Raji (cell line): ENCODE results near the gene CARS1.

Experiments used
- POLR2A ChIP-seq: IDR thresholded peaks from 2 replicates; pipeline ENCODE4 v1.6.1; 2011; ENCODE audit warnings: low read depth, low read length, control low read depth; ENCODE audit not compliant: insufficient read depth

Gene CARS1

DNA sequence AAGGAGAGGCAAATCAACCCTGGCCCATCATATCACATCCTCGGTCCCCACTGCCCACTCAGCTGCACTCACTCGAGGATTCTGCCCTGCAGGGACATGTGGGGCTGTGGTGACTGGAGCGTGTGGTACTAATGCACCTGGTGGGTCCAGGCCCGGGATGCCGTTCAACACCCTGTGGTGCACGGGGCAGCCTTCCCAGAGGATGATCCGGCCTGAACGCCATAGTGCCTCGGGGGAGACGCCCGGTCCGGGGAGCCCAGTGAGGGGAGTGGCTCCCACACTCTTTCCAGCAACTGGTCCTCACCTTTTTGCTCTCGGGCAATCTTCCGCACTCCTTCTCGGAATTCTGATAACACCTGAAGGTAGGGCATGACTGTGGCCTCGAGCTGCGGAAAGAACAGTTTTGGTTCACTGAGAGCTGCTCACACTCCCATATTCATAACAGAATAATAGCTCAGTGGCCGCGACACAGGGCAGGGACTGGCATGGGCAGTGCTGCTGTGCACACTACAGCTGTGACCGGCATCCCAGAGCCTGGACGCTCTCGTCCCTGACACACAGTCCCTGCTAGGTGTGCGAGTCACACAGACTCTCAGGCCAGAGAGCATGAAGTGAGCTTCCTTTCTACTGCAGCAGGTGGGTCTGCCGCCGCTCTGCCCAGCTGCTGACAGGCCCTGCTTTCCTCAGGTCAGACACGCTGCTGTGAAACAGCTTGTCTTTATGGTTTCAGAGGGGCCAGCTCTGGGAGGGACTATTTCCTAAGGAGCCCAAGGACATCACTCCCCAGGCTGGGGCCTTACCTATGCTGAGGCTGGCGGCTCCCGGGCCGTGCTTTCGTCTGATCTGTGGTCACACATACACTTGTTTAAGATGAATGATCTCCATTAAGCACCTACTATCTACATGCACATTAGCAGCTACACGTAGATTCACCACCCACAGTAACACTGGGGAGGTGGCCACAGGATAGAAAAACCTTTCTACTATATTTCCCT lies 45.0 kb downstream of the CARS1 start:
- TF ChIP-seq POLR2A = no peak

- no peak for TF ChIP-seq POLR2A
These were observed 46.5 kb downstream of the CARS1 start for GRCh38 chr11:3010521-3011275.

DNA sequence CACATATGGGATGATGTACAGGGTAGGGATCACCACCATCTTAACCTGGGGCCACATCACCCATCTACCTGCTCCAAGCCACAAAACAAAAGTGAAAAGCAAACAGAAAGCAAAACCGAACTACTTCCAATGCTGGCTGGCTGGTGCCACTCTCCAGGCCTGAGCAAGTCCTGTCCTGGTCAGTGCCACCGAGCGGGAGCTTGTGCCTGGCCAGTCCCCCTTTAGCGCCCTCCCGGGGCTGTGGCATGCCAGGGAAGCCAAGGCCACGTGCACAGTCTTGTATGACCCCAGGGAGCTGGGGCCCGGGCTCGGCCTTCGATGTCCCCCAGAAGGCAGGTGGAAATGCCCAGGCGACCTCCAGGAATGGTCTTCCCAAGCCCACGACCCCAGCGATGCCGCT lies 47.2 kb downstream of the CARS1 start:
- no peak for TF ChIP-seq POLR2A

- TF ChIP-seq POLR2A = no peak
These were observed 47.7 kb downstream of the CARS1 start for GRCh38 chr11:3009481-3009880.

- TF ChIP-seq POLR2A = no peak
These were observed 48.4 kb downstream of the CARS1 start for GRCh38 chr11:3008746-3009336.

GRCh38 chr11:3007404-3008010 lies 49.7 kb downstream of the CARS1 start:
- no peak for TF ChIP-seq POLR2A

DNA sequence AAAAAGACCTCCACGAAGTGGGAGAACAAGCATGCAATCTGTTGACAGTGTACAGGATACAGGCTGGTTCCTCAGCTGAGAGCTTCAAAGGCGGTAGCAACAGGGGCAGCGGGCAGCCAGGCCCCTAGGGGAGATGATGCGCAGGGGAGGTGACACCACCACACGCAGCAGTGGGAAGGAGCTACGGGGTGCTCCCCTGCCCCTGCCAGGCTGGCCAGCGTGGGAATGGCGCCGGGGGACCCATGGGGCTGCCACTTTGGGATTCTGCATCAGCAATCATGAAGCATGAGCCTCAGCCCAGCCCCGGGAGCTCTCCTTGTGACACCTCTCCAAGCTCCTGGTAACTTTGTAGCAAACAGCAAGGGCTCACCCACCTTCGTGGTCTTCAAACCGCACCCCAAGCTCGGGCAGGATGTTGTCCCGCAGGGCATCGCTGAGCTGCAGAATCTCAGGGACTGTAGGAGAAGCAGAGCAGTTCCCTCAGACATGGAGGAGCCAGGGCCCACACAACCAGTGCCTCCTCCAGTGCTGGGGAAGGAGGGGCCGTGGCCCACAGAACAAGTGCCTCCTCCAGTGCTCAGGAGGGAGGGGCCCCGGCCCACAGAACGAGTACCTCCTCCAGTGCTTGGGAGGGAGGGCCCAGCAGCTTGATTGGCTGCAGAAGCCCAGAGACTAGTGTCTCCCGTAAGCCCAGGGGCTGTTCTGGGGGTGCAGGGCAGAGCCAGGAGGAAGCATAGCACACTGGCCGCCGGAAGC lies 50.5 kb downstream of the CARS1 start:
- no peak for TF ChIP-seq POLR2A

DNA sequence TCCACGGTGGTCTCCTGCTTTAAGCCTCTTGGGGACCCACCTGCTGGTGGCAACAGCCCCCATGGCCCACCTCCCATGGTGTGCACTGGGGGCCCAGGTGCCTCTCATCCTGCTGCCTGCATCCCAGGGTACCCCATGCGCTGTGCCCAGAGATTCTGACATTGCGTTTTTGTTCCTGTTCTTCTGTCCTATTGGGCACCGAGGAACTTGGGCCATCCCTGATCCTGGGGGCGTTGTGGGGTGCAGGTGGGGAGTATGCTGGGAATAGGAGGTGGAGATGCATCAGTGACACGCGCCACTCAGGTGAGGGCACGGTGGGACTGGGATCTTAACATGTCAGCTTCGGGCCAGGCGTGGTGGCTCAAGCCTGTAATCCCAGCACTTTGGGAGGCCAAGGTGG lies 52.7 kb downstream of the CARS1 start:
- TF ChIP-seq POLR2A = no peak

- TF ChIP-seq POLR2A = no peak
These were observed 53.6 kb downstream of the CARS1 start for GRCh38 chr11:3003396-3004231.

- TF ChIP-seq POLR2A = no peak
These were observed 54.4 kb downstream of the CARS1 start for GRCh38 chr11:3002871-3003270.

DNA sequence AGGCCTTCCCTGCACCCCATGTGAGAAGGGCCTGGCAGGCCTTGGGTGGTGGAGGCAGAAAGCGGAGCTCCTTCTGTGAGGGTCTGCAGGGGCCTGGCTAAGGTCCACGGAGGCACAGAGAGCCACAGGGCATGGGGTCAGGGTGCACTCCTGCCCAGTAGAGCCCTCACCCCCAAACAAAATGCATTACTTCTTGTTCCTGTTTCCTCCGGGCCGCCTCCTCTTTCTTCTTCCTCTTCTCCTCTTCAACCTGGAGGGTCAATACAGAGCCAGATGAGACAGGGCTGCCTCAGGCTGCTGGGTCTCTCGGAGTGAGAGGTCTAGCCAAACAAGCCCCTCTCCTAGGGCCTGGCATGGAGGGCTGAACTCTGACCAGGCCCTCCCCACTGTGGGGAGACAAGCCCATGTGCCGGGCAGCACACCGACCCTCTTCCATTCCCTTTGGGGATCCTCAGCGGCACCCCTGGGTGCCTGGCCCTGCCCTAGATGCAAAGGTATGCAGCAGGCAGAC lies 54.8 kb downstream of the CARS1 start:
- TF ChIP-seq POLR2A = no peak

DNA sequence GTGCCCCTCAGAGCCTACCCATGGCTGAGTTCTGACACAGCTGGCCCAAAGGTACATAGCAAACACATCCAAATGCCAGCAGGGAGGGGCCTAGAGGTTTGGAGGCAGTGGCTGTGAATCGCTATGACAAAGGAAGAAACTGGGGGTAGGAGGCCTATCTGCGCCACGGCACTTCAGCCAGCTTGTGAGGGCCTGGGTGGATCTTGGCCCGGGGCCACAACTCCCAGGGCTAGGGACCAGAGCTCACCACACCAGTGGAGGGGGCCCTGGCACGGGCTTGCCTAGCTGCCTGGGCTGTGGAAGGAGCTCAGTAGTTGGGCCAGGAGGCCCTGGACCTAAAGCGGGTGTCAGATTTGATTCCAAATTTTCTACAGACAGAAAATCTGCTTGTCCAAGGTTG lies 55.7 kb downstream of the CARS1 start:
- TF ChIP-seq POLR2A = no peak
